B cell (primary cell): ENCODE data around the gene MXRA8. TPM values are rescaled to one million over a fixed set of nuclear protein-coding genes. Genes with fewer than 3 reads are reported as not detected.

ENCODE experiments used
- ATAC-seq: fragments of 200-7000 bp; cut with Tn5 transposase; one replicate; pipeline ENCODE4 v1.10.0; 2021; ENCODE audit warnings: low read depth, mild to moderate bottlenecking, moderate number of reproducible peaks, moderate library complexity
- CTCF ChIA-PET: fragments of 350-600 bp; sonication (Branson Sonifier 250); formaldehyde crosslinking; loops from one replicate; lab custom pipeline; 2021; ENCODE audit warnings: antibody characterized with exemption, inconsistent platforms; lab: Charles Lee
- POLR2A ChIA-PET: fragments of 350-600 bp; sonication (Branson Sonifier 250); formaldehyde crosslinking; loops from one replicate; lab custom pipeline; 2021; ENCODE audit warnings: antibody characterized with exemption; lab: Charles Lee
- DNase-seq: peaks from one replicate; pipeline ENCODE4 v3.0.0; 2013
- H2AFZ ChIP-seq: 2 replicates; pipeline ENCODE4 v1.6.1; 2012; ENCODE audit warnings: mild to moderate bottlenecking, low read depth, low read length; ENCODE audit not compliant: insufficient read depth, poor library complexity, severe bottlenecking
- H3K27ac ChIP-seq, 2 donors: 1 replicate in 1 of 2; 2 replicates in 1 of 2; pipeline ENCODE4 v1.5.1; 2012 to 2013; ENCODE audit warnings: low read length in 2 of 2, mild to moderate bottlenecking in 2 of 2, moderate library complexity in 1 of 2
- H3K27me3 ChIP-seq, 4 experiments: fragments of 200-600 bp in 1 of 4; sonication (generic) in 1 of 4; replicated peaks in 1 of 4; 1 replicate in 2 of 4; 2 replicates in 2 of 4; pipeline versions ENCODE4 v1.6.1 to v1.7.0; 2013 to 2016; ENCODE audit warnings: low read length in 3 of 4, mild to moderate bottlenecking in 2 of 4, mixed read lengths in 1 of 4, moderate library complexity in 1 of 4; ENCODE audit not compliant: insufficient read depth in 4 of 4, control insufficient read depth in 3 of 4; ENCODE audit errors: control extremely low read depth in 1 of 4
- H3K36me3 ChIP-seq, 2 experiments: replicated peaks in 1 of 2; 1 replicate in 1 of 2; 2 replicates in 1 of 2; pipeline versions ENCODE4 v1.6.1 to v1.7.1; 2013; ENCODE audit warnings: low read length in 1 of 2; ENCODE audit not compliant: insufficient read depth in 2 of 2, control insufficient read depth in 1 of 2; ENCODE audit errors: control extremely low read depth in 1 of 2, extremely low read depth in 1 of 2
- H3K4me1 ChIP-seq, 2 donors: fragments of 200-600 bp in 1 of 2; sonication (generic) in 1 of 2; 1 replicate in 1 of 2; 2 replicates in 1 of 2; pipeline versions ENCODE4 v1.5.1 to v1.6.1; 2013 to 2017; ENCODE audit warnings: low read length in 2 of 2; ENCODE audit not compliant: control insufficient read depth in 2 of 2, insufficient read depth in 2 of 2
- H3K4me2 ChIP-seq: replicated peaks from 2 replicates; pipeline ENCODE3; 2012; ENCODE audit warnings: mild to moderate bottlenecking, low read depth, low read length; ENCODE audit not compliant: poor library complexity, severe bottlenecking
- H3K4me3 ChIP-seq, 5 experiments: fragments of 200-600 bp in 1 of 5; sonication (generic) in 1 of 5; 1 replicate in 3 of 5; 2 replicates in 2 of 5; pipeline versions ENCODE4 v1.5.1 to v1.7.0; 2011 to 2016; ENCODE audit warnings: low read length in 4 of 5, mild to moderate bottlenecking in 4 of 5, low read depth in 2 of 5, control low read depth in 1 of 5, moderate library complexity in 1 of 5; ENCODE audit not compliant: insufficient read depth in 1 of 5; ENCODE audit errors: control extremely low read depth in 1 of 5, extremely low read depth in 1 of 5
- H3K79me2 ChIP-seq: fragments of 200-600 bp; sonication (generic); one replicate; pipeline ENCODE4 v1.6.0; 2016; ENCODE audit warnings: low read length; ENCODE audit not compliant: control insufficient read depth, insufficient read depth
- H3K9ac ChIP-seq: fragments of 200-600 bp; sonication (generic); 2 replicates; pipeline ENCODE4 v1.6.1; 2017; ENCODE audit warnings: mild to moderate bottlenecking, low read length, moderate library complexity
- H3K9me3 ChIP-seq, 3 donors: one replicate each; pipeline versions ENCODE4 v1.6.1 to v1.7.1; 2013; ENCODE audit warnings: low read length in 2 of 3; ENCODE audit not compliant: control insufficient read depth in 2 of 3, insufficient read depth in 1 of 3; ENCODE audit errors: control extremely low read depth in 1 of 3
- H4K20me1 ChIP-seq: 2 replicates; pipeline ENCODE4 v1.6.0; 2012; ENCODE audit warnings: mild to moderate bottlenecking, low read length; ENCODE audit not compliant: insufficient read depth, control insufficient read depth, poor library complexity, severe bottlenecking
- H3K27ac Mint-ChIP-seq: one replicate; pipeline ENCODE4 v1.8.0; 2021; ENCODE audit warnings: mixed read lengths
- H3K27me3 Mint-ChIP-seq: one replicate; pipeline ENCODE4 v1.8.0; 2021; ENCODE audit warnings: mixed read lengths
- H3K4me1 Mint-ChIP-seq: one replicate; pipeline ENCODE4 v1.8.0; 2021; ENCODE audit warnings: mixed read lengths
- H3K4me3 Mint-ChIP-seq: one replicate; pipeline ENCODE4 v1.8.0; 2021; ENCODE audit warnings: mixed read lengths
- H3K9me3 Mint-ChIP-seq: one replicate; pipeline ENCODE4 v1.8.0; 2022; ENCODE audit warnings: mixed read lengths; ENCODE audit not compliant: insufficient read depth
- EZH2 ChIP-seq: IDR thresholded peaks from 2 replicates; pipeline ENCODE4 v1.6.1; 2012; ENCODE audit warnings: borderline replicate concordance, low read depth, mild to moderate bottlenecking, moderate library complexity, low read length; ENCODE audit not compliant: insufficient read depth, poor library complexity, severe bottlenecking
- WGBS: methylation state at CpG from one replicate; pipeline ENCODE4 v1.1.5; 2013; ENCODE audit warnings: missing lambda C conversion rate; ENCODE audit not compliant: insufficient coverage; 5-methylcytosine and 5-hydroxymethylcytosine counted together
- intact Hi-C: fragments of 100-400 bp; cut with micrococcal nuclease; formaldehyde crosslinking; loops from one replicate; pipeline ENCODE4 v1.10.0; 2022
- polyA plus RNA-seq: library from polyadenylated mRNA; depleted of rRNA; stranded (reverse); fragments of >200 nt; gene quantifications from 2 replicates; pipeline ENCODE4 v1.2.3, GENCODE V29; 2012
- total RNA-seq, 2 donors: library from RNA; stranded (reverse); fragments of 120-200 nt in 1 of 2; gene quantifications; 1 replicate in 1 of 2; 2 replicates in 1 of 2; pipeline versions ENCODE4 v1.2.3 to v1.2.4, GENCODE V29; 2013 to 2022
- TF ChIP-seq, protein P1 (sequence below): fragments of 200-600 bp; IDR thresholded peaks from one replicate; pipeline ENCODE4 v1.8.0; 2022; ENCODE audit warnings: antibody characterized with exemption, mild to moderate bottlenecking

MXRA8 gene
- total and polyA plus RNA-seq, 2 donors (not counting 1 experiment from before 2014, with no cell fraction given), result 0.10 TPM; not detected in 1

DNA sequence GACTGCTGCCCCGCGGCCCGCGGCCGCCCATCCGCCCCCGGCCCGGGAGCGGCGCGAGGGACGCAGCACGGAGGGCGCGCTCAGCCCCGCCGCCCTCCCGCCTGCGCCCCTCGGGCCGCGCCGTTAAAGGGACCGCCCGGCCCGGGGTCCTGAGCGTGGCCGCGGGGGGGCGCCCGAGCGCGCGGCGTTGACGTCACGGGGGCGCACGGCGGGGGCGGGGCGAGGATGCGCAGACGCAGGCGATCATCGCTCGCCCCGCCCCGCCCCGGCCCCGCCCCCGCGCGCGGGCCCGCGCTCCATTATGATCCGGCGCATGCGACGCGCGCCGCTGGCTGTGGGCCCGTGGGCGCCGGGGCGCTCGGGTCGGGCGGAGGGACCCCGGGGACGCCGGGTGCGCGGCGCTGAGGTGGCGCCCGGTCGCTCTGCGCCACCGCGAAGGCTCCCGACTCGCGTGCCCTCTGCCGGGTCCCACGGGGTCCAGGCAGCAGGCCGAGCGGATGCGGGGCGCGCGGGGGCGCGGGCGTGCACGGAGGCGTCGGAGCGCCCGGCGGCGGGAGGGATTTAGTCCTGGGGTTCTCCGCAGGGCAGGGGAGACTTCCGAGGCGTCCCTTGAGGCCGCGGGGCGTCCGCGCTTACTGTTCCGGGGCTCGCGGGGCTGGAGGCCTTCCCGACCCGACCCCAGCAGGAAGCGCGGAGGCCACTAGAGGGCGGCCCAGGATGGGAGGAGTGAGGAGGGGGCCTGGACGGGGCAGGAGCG lies 8.9 kb downstream of the MXRA8 start, which contains the start of gene DVL1:
Gene DVL1, minus strand, starts transcription at position 163 of the 757 bp plus-strand sequence. CDS start 353 bp downstream, outside the sequence.
- CTCF ChIA-PET, result no interaction called here
- Histone ChIP-seq H3K9ac (peak within 1 kb of the TSS; percentile 75), H3K79me2 (peaks cover 34% of the 10 kb centered on the region), H3K36me3 (no peaks in the 10 kb centered on the region), H3K9me3 (peaks cover 0 to 7% (median 0%) of the 10 kb centered on the region in 3 donors), H3K4me1 (peaks cover 30 to 44% of the 10 kb centered on the region in 2 donors), H3K27me3 (peaks cover 0 to 31% (median 10%) of the 10 kb centered on the region in 4 experiments), H4K20me1 (peaks cover 36% of the 10 kb centered on the region), H3K27ac (peak within 1 kb of the TSS in 1 of 2 donors; percentile 73), H2AFZ (peak within 1 kb of the TSS; percentile 88), H3K4me3 (peak within 1 kb of the TSS; percentile 34 to 81 (median 64)), H3K4me2 (peak within 1 kb of the TSS; percentile 96)
- intact Hi-C loops, result loop anchor here (1.0 kb wide), 2 partner anchors 25 to 26 kb away; partner anchors contain the start of genes AURKAIP1, CPTP and INTS11
- TF ChIP-seq, protein P1, sequence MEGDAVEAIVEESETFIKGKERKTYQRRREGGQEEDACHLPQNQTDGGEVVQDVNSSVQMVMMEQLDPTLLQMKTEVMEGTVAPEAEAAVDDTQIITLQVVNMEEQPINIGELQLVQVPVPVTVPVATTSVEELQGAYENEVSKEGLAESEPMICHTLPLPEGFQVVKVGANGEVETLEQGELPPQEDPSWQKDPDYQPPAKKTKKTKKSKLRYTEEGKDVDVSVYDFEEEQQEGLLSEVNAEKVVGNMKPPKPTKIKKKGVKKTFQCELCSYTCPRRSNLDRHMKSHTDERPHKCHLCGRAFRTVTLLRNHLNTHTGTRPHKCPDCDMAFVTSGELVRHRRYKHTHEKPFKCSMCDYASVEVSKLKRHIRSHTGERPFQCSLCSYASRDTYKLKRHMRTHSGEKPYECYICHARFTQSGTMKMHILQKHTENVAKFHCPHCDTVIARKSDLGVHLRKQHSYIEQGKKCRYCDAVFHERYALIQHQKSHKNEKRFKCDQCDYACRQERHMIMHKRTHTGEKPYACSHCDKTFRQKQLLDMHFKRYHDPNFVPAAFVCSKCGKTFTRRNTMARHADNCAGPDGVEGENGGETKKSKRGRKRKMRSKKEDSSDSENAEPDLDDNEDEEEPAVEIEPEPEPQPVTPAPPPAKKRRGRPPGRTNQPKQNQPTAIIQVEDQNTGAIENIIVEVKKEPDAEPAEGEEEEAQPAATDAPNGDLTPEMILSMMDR, result peak; percentile 46
- no peak for TF ChIP-seq EZH2
- peaks cover 31% of the 10 kb centered on the region for H3K4me1 Mint-ChIP-seq
- POLR2A ChIA-PET, result no interaction called here
- peak; percentile 88 for DNase-seq
- under 1% methylated on average over 113 of the region's 122 CpGs for WGBS
- H3K27ac Mint-ChIP-seq, result peak within 1 kb of the TSS; percentile 56
- peaks cover 12% of the 10 kb centered on the region for H3K27me3 Mint-ChIP-seq
- peak within 1 kb of the TSS; percentile 83 for H3K4me3 Mint-ChIP-seq
- H3K9me3 Mint-ChIP-seq, result no peaks in the 10 kb centered on the region
- ATAC-seq, result peak; percentile 81
